GM06990 (cell line): ENCODE results near the gene SAMD1.
A peak's percentile ranks its signal among the peaks of the same experiment; 100 is the strongest.

Experiments
- DNase-seq: peaks from one replicate; pipeline ENCODE4 v3.0.0-alpha.2; 2011; ENCODE audit not compliant: insufficient read length; ENCODE audit errors: extremely low read depth
- H3K27me3 ChIP-seq: replicated peaks from 2 replicates; pipeline ENCODE4 v1.6.0; 2011; ENCODE audit warnings: low read length; ENCODE audit not compliant: control insufficient read depth, insufficient read depth
- H3K36me3 ChIP-seq: 2 replicates; pipeline ENCODE4 v1.5.1; 2011; ENCODE audit warnings: low read length; ENCODE audit not compliant: control insufficient read depth, insufficient read depth
- H3K4me3 ChIP-seq: replicated peaks from 2 replicates; pipeline ENCODE4 v1.5.1; 2011; ENCODE audit warnings: low read depth, mild to moderate bottlenecking, control low read depth, low read length
- CTCF ChIP-seq: IDR thresholded peaks from 2 replicates; pipeline ENCODE4 v1.5.1; 2011; ENCODE audit warnings: low read length, control low read depth, mild to moderate bottlenecking, inconsistent platforms; ENCODE audit not compliant: insufficient read depth, poor library complexity, severe bottlenecking

SAMD1 gene

GRCh38 chr19:14097532-14098151 is 7.1 kb upstream of the SAMD1 start:
- Histone ChIP-seq H3K36me3 (peaks cover 16% of the 10 kb centered on the region), H3K4me3 (no peak overlapping the region), H3K27me3 (no peaks in the 10 kb centered on the region)
- no peak for TF ChIP-seq CTCF
- no peak for DNase-seq

- H3K27me3 ChIP-seq, result no peaks in the 10 kb centered on the region
- peaks cover 13% of the 10 kb centered on the region for H3K36me3 ChIP-seq
- no peak for DNase-seq
- TF ChIP-seq CTCF, result no peak
- H3K4me3 ChIP-seq, result no peak overlapping the region
Measured at GRCh38 chr19:14096272-14096992, 5.9 kb upstream of the SAMD1 start.

- no peaks in the 10 kb centered on the region for H3K27me3 ChIP-seq
- TF ChIP-seq CTCF, result no peak
- no peak overlapping the region for H3K4me3 ChIP-seq
- DNase-seq, result no peak
- peaks cover 11% of the 10 kb centered on the region for H3K36me3 ChIP-seq
Measured at GRCh38 chr19:14094854-14095253, 4.3 kb upstream of the SAMD1 start.

GRCh38 chr19:14093117-14093823 is 2.7 kb upstream of the SAMD1 start:
- TF ChIP-seq CTCF, result no peak
- Histone ChIP-seq H3K4me3 (no peak overlapping the region), H3K36me3 (peaks cover 17% of the 10 kb centered on the region), H3K27me3 (no peaks in the 10 kb centered on the region)
- no peak for DNase-seq

GRCh38 chr19:14091813-14092462 is 1.4 kb upstream of the SAMD1 start:
- DNase-seq, result no peak
- Histone ChIP-seq H3K36me3 (peaks cover 13% of the 10 kb centered on the region), H3K27me3 (no peaks in the 10 kb centered on the region), H3K4me3 (peak overlapping the region; percentile 68)
- TF ChIP-seq CTCF, result no peak
